GM20000 (cell line): Measurements from ENCODE around the gene POLR2A.
"Not testable (repeated sequence)": the region's sequence is repeated elsewhere in the genome, so short reads cannot be mapped to it uniquely, and the experiment has no call there.

Source experiments
- DNase-seq: peaks from one replicate; pipeline ENCODE4 v3.0.0; 2012; ENCODE audit warnings: low spot score
- CTCF ChIP-seq: IDR thresholded peaks from 2 replicates; pipeline ENCODE4 v1.5.1; 2012; ENCODE audit warnings: mild to moderate bottlenecking, control low read depth; ENCODE audit errors: extremely low read depth, missing control alignments

The POLR2A gene

DNA sequence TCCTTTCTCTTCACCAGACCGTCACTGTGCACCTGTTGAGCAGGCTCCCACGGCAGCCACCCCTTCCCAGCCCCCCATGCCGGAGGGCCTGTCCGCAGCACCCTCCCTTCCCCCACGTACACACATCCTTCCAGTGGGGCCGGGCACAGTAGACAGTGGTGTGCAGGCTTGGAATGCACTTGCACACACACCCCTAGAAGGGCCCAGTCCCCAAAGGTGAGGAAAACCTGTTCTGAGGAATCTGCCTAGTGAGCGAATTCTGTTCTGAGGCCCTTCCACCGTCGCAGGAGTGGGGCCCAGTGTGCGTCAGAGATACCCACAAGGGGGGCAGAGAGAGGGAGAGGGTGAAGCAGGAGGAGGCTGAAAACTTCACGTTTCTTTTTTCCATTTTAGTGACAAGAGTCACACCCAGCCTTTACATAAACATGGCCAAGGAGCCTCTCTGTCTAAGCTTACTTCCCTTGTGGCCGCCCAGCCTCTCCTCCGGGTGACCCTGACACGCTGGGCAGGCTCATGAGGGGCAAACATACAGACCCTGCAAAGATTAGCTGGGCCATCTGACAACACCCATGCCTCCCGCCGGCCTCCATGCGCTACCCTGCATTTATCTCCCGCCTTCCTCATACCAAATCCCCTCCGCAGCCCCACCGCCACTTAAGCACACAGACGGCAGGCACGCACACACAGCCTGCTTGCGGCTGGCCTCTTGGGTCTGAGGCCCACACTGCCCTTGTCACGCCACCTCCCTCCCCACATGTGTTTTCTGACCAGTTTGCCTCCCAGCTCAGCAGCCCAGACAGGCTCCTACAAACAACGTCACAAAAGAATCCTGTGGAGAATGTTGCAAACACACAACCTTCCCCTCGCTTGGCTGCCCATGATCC, 6.5 kb upstream of the POLR2A start:
- no peak for TF ChIP-seq CTCF
- DNase-seq: no peak

DNA sequence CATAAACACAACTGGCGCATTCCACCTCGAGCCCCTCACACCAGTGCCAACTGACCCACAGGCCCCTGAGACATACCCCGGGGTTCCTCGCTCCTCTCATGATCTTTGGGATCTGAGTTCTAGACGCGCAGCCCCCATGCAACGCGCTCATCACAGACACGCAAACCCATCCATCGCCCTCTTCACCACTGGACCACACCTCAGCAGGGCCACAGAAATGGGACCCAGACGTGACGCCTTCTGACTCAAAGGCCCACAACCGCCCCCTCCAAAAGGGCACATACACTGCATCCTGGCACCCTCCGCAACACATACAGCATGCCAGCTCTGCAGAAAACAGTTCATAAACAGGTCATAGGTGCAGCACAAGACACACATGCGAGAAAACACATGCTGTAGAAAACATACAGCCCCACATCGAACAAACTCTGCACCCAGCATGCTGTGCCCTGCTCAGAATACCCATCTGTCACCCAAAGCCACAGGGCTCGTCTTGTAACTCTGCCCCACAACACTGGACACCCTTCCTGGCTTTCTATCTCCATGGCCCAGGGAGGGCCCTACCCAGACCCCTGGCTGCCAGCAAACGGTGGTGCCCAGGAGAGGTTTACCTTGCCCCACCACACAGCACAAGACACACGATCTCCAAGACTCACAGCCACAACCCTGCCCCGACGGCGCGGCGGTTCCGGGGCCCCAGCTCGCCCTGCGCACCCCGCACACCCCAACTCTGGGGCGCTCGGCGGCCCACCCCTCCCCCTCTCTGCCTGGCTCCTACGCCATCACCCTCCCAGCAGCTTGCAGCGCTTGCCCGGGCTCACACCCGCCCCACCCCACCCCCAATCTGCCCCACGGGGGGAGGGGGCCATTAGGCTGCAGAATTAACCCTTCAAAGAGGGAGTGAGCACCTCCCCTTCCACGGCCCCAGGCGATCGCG, 5.6 kb upstream of the POLR2A start:
- no peak for TF ChIP-seq CTCF
- DNase-seq: peak; percentile 78

DNA sequence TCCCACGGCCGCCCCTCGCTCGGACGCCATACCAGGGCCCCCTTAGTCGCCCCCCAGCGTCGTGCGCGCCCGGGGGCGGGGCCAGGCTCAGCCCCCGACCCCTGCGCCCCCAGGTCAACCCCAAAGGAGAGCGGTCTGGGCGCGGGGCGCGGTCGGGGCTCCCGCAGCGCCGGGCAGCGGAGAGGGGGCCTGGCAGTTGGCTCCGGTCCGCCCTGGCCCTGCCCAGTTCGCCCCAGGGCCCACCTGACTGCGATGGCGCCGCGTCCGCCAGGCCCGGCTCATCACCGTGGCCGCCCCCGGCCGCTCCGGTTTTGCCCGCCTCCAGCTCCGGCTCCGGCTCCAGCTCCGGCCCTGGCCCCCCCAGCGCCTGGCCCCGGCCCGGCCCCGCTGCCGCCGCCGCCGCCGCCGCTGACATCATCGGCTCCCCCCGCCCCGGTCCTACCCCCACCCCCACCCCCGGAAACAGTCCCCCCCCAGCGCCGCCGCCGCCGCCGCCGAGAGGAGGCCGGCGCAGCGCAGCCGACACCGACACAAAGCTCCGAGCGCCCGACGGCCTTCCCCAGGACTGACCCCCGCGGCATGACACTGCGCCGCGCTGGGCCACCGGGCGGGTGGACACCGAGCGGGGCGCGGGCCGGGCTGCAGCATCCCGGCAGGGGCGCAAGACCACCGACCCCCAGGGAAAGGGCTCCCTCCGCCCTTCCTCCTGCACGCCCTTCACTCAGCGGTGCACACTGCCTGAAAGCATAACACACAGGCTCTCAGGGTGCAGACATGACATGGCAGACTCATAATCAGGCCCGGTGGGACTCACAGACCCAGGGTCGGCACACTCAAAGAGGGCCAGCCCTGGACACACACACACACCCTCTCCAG, 4.7 kb upstream of the POLR2A start, which contains the start of gene ZBTB4:
Gene ZBTB4 (minus strand): TSS at position 419 of the 876 bp plus-strand sequence. CDS start 12,830 bp downstream, outside the sequence.
- no peak for TF ChIP-seq CTCF
- DNase-seq: peak; percentile 89

GRCh38 chr17:7480089-7480384, 4.1 kb upstream of the POLR2A start:
- DNase-seq: no peak
- no peak for TF ChIP-seq CTCF

DNA sequence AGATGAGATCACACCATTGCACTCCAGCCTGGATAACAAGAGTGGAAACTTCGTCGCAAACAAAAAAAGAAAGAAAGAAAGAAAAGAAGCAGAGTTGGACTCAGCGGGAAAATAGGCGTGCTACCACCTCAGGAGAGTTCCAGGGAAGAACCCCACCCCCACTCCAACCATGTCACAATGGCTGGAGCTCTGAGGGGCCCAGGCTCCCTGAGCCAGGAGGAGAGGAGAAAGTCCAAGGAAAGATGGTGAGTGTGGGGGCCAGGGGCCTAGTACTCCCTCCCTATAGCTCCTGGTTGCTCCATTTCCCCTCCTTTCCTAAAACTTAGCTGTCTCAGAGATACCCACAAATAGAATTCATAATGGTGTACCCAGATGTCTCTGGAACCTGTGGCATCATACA, 2.9 kb upstream of the POLR2A start, which contains the start of gene SLC35G6:
Gene SLC35G6 (plus strand): TSS at position 172 of the 400 bp plus-strand sequence. CDS start 71 bp downstream, at position 243.
- DNase-seq: not testable (repeated sequence)

- DNase-seq: not testable (repeated sequence)
Measured at GRCh38 chr17:7481842-7482741, 2.1 kb upstream of the POLR2A start.

- DNase-seq: not testable (repeated sequence)
Measured at GRCh38 chr17:7482742-7483088, 1.5 kb upstream of the POLR2A start.
